Transverse colon (tissue), 4 donors: ENCODE results near the gene ATP5F1A.

Experiments
- POLR2AphosphoS5 ChIP-seq, 3 donors: sonication (generic); formaldehyde crosslinking; IDR thresholded peaks; one replicate each; pipeline ENCODE4 v1.6.1; 2016; ENCODE audit warnings: antibody characterized with exemption in 3 of 3
- TF ChIP-seq, protein P1 (sequence below), 5 experiments: fragments of 200-600 bp in 3 of 5; fragments of 450-650 bp in 2 of 5; sonication (generic) in 3 of 5; IDR thresholded peaks; 1 replicate in 2 of 5; 2 replicates in 3 of 5; pipeline ENCODE4 v1.5.1; 2016 to 2017; ENCODE audit warnings: antibody characterized with exemption in 5 of 5, inconsistent platforms in 3 of 5, mild to moderate bottlenecking in 2 of 5, moderate library complexity in 1 of 5

- TF ChIP-seq, protein P1, sequence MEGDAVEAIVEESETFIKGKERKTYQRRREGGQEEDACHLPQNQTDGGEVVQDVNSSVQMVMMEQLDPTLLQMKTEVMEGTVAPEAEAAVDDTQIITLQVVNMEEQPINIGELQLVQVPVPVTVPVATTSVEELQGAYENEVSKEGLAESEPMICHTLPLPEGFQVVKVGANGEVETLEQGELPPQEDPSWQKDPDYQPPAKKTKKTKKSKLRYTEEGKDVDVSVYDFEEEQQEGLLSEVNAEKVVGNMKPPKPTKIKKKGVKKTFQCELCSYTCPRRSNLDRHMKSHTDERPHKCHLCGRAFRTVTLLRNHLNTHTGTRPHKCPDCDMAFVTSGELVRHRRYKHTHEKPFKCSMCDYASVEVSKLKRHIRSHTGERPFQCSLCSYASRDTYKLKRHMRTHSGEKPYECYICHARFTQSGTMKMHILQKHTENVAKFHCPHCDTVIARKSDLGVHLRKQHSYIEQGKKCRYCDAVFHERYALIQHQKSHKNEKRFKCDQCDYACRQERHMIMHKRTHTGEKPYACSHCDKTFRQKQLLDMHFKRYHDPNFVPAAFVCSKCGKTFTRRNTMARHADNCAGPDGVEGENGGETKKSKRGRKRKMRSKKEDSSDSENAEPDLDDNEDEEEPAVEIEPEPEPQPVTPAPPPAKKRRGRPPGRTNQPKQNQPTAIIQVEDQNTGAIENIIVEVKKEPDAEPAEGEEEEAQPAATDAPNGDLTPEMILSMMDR (IDR thresholded peaks at IDR 0.05): no peak
- TF ChIP-seq POLR2AphosphoS5 (IDR thresholded peaks at IDR 0.05): no peak
Measured at GRCh38 chr18:46046126-46046525, 52.0 kb downstream of the ATP5F1A start.
